GM23248 (cell line): ENCODE results near the gene CCL20.

Source experiments
- EZH2 ChIP-seq: fragments of 200-600 bp; sonication (generic); IDR thresholded peaks from 2 replicates; pipeline ENCODE4 v1.6.1; 2018; ENCODE audit warnings: antibody characterized with exemption, mild to moderate bottlenecking; ENCODE audit not compliant: insufficient read depth, poor library complexity, severe bottlenecking
- EZH2phosphoT487 ChIP-seq: fragments of 200-600 bp; sonication (generic); IDR thresholded peaks from 2 replicates; pipeline ENCODE4 v1.6.1; 2018; ENCODE audit warnings: antibody characterized with exemption, moderate library complexity, mild to moderate bottlenecking, low read depth; ENCODE audit not compliant: insufficient read depth

DNA sequence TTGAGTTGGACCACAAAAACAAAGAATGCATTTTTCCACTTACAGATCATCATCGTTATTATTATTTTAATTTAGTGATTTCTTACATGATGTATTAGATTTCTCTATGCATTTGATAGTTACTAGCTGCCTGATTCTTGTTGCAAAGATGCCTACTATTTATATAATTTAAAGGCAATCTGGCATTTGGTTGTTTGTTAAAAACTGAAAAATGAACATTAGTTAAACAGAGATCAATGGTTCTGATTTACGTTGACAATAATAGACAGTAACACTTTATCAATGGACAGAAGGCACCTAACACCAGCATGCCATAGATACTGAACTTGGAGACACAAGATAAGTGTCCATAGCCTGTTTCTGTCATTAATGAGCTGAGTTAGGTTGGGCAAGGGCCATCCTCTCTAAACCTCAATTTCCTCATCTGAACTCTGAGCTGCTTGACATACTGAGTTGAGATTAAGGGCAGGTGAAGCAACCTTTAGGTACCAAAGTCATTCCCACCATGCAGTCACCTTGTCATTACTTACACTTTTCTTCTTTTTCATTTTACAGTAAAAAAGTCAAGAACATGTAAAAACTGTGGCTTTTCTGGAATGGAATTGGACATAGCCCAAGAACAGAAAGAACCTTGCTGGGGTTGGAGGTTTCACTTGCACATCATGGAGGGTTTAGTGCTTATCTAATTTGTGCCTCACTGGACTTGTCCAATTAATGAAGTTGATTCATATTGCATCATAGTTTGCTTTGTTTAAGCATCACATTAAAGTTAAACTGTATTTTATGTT is 3.1 kb downstream of the CCL20 start:
- no peak for TF ChIP-seq EZH2phosphoT487
- TF ChIP-seq EZH2, result no peak
